Measurements from ENCODE around the gene GRK4.
"Not testable (repeated sequence)": the region's sequence is repeated elsewhere in the genome, so short reads cannot be mapped to it uniquely, and the experiment has no call there.

The GRK4 gene

GRCh38 chr4:2942532-2943363 lies 20.6 kb upstream of the GRK4 start:
- no peak for DNase-seq

GRCh38 chr4:2943364-2944090 lies 19.8 kb upstream of the GRK4 start:
- no peak for DNase-seq

DNA sequence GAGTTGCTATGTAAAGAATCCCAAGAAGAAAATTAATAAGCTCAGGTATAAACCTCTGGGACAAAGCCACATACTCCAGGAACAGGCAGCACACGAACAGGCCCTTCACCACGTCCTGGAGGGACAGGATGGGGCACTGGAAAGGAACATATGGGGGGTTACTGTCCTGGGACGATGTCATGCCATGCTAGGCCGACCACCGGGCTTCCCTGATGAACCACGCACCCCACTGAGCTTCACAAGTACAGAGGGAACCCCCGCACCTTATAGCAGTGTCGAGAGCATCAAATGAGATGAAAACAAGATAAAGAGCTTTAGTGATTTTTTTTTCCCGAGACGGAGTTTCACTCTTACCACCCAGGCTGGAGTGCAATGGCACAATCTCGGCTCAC lies 19.3 kb upstream of the GRK4 start:
- no peak for DNase-seq

DNA sequence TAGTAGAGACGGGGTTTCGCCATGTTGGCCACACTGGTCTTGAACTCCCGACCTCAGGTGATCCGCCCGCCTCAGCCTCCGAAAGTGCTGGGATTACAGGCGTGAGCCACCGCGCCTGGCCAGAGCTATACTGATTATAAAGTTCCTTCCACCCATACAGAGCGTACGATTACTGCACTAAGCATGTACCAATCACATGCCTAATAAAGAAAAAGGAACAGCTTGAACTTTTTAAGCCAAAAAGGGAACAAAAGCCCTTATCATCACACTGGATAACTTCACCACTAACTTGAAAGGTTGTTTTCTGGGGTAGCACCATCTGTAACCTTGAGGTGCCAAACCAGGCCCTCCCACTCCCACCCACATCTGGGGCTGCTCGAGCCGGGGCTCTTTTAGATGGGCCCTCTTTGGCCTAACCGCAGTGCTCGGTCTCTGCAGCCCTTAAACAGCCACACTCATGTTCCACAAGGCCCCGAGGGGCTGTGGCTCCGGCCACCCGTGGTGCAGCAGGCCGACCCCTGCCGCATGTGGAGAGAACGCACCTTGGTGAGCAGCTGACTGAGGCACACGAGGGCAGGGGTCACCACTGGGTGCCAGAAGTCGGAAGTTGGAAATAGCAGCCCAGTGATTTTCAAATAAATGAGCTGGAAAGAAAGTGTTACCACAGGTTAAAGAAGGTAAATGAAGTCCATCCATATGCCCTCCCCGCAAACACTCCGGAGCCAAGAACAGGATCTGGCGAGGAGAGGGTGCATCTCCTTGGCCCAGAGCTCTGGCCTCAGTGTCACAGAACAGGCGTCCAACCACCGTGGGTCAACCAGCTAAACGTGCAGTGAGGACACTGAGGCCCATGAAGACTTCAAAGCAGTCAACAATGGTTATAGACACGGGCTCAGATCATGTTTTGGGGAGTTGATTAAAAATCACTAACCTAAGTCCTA lies 18.5 kb upstream of the GRK4 start:
- no peak for DNase-seq

GRCh38 chr4:2945619-2946604 lies 17.5 kb upstream of the GRK4 start:
- not testable (repeated sequence) for DNase-seq

DNA sequence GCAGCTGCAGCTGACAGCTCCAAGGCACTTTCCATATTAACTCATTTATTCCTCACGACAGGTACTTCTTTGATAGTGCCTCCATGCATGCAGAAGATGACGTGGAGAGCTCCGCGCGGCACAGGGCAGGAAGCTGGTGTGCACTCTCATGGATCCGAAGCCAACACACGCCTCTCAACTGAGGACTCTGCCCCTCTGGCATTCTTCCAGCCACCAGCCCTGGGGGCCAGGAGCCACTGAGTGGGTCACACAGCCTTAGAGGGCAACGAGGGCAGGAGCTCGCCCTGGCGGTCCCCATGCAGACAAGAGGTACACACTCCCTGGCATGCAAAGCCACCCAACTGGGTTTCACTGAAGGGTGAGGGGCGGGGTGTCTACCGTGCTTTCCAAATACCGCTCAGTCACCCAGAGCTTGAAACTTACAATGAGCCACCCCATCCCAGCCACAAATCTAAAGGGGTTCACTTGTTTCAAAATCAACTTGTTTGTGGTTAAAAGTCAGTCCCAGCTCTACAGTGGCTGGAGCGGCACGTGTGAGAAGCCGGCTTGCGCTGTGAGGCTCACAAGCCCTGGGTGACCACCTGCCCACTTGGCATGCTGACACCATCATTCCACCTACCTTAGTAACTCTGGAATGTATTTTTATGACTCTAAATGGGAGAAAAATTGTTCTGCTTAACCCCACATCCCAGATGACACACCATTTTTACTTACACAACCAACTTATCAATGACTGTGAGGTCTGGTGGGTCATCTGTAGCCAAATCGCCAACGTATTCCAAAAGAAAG lies 16.4 kb upstream of the GRK4 start:
- DNase-seq: no peak

DNA sequence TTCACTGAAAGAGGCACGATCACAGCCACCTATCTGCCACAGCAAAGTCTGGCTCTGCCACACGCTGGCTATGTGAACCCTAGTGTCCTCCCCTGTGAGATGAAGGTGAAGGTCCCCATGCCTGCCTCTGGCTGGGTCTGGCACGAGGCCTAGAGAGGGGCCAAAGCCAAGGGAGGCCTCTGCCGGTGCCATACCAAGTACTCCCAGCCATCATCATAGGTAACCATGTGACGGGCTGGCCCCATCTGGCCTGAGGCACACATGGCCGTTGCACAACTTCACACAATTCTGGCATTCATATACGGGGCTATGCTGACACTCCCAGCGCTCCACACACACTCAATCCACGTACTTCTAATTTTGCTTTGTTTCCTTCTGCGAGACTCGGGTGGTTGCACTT lies 15.4 kb upstream of the GRK4 start:
- DNase-seq: no peak

- DNase-seq: no peak
Measured at GRCh38 chr4:2948895-2949781, 14.2 kb upstream of the GRK4 start.

DNA sequence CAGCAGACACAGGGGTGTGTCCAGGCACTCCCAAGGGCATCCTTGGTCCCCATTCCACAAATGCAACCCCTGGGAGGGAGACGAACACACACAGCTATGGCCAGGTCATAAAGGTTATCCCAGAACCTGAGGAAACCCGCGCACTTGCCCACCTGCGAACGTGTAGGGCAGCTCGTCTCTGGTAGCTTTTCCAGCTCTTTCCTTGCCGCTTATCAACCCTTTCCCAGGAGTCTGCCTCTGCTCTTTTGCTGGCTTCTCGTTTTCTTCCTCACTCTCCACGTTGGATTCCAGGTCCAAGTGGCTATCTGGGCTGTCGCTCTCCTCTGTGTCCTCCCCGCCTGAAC lies 13.6 kb upstream of the GRK4 start:
- DNase-seq: no peak

GRCh38 chr4:2950221-2950989 lies 13.0 kb upstream of the GRK4 start:
- DNase-seq: no peak

DNA sequence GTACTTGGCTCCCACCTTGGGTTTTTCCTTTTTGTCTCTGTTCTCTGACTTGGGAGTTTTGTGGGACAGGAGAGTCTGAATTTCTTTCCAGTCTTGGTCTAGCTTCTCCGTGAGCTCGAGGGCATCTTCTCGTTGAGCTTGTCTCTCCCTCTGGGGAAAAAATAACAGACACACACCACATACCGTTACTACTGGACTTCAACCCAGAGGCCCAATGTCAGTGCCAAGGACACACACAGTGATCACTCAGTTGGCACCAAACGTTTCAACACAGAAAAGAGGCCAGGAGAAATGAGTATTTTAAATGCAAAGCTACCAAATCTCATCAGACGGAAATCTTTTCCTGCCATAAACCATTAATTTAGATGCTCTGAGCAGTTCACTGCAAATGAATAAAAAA lies 9.9 kb upstream of the GRK4 start:
- DNase-seq: no peak

- peak; percentile 71 for DNase-seq
Measured at GRCh38 chr4:2954358-2955185, 8.8 kb upstream of the GRK4 start.

DNA sequence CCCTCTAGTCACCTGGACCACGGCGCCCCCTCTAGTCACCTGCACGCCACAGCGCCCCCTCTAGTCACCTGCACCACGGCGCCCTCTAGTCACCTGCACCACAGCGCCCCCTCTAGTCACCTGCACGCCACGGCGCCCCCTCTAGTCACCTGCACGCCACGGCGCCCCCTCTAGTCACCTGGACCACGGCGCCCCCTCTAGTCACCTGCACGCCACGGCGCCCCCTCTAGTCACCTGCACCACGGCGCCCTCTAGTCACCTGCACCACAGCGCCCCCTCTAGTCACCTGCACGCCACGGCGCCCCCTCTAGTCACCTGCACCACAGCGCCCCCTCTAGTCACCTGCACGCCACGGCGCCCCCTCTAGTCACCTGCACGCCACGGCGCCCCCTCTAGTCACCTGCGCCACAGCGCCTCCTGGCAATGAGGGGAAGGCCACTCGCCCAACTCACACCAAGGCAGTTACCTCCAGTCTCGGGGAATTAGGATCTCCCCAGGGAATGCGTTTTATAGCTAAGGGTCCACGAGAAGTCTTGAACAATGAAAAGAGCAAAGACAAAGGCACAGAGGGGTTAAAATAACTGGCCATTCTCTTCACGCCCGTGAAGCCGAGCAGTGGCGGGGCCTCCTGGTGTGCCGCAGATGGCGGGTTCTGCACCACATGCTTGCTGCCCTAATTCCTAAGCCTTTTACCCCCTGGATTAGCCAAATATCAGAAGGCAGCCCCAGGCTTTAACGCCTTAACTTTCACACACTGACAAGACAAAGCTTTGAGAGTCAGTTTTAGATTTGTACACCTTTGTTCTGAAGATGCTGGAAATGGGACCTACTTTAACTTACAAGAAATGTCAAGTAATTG lies 8.0 kb upstream of the GRK4 start:
- DNase-seq: not testable (repeated sequence)

- no peak for DNase-seq
Measured at GRCh38 chr4:2958446-2958845, 4.9 kb upstream of the GRK4 start.

DNA sequence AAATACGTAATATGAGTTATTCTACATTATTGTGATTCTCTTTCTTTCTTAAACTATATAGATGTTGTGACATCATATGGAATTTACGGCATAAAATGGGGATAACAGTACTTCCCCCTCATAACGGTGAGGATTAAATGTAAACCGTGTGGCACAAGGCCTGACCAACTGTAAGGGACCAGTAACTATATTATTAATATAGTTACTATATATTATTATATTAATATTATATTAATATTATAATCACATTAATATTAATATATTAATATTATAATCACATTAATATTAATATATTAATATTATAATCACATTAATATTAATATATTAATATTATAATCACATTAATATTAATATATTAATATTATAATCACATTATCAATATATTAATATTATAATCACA lies 2.9 kb upstream of the GRK4 start:
- not testable (repeated sequence) for DNase-seq

GRCh38 chr4:2961421-2961810 lies 2.0 kb upstream of the GRK4 start:
- DNase-seq: no peak

DNA sequence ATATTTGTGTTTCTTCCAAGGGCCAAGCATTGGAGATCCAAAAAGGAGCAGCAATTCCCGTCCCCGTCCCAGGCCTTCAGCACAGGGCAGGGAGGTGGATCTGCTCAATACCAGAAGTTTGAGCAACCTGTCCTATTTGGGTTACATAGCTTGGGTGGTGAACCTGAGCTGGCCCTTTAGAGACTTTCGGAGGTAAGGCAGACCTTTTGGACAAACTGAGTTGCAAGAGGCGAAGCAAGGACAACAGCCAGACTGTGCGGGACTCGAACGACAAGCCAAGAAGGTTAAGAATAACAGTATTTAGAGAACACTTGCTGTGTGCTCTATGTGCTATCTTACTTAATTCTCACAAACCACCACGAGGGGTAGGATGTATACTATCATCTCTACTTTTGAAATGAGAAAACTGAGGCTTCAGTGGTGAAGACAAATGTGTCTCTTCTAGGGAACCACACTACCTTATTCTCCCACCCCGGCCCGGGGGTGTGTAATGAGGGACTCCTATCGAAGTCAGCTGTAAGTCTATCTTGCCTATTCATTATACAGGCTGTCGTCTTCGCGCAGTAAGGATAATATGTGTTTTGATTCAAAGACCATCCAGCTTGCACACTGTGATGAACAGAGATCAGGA lies 1.4 kb upstream of the GRK4 start:
- peak; percentile 63 for DNase-seq
